ENCODE data around the gene IHH. TPM values are rescaled to one million over a fixed set of nuclear protein-coding genes. Genes with fewer than 3 reads are reported as not detected.
A peak's percentile ranks its signal among the peaks of the same experiment; 100 is the strongest.

IHH gene
- total RNA-seq, 4 donors from 2014 or later = 0.63 TPM; not detected in 3

DNA sequence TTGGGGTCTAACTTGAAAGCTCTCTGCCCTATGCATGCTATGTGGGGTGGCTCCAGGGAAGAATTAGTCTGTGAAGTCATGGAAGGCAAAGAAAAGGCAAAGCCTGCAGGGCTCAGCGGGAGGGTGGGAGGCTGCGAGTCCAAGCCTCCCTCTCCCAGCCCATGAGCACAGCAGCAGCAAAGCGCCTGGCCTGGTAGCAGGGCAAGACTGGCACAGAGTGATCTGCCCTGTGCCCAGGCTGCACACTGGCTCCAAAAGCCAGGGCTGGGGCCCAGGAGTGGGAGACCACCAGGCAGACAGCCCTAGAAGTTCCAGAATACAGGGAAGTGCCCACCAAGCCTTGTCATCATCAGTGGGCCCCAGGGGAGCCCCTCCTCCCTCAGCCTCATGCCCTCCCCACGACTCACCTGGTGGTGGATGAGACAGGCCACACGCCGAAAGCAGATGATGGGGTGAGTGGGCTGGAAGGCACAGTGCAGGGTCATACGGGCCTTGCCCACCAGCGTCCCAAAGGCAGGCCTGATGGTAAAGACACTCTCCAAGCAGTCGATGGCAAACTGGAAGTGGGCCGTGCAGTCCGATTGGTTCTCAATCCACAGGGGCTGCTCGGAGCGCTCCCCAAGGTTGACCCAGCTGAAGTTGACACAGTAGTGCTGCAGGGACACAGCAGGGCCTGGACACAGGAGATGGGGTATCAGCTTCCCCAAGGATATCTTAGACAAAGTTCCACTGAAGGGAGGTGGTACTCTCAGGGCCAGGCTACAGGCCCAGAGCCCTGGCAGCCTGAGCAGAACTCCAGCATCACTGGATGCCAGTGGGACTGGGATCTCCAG, 31.5 kb downstream of the IHH start:
- DNase-seq (ENCODE audit: low spot score in 2 of 2) = no peak
- TF ChIP-seq, protein P1, sequence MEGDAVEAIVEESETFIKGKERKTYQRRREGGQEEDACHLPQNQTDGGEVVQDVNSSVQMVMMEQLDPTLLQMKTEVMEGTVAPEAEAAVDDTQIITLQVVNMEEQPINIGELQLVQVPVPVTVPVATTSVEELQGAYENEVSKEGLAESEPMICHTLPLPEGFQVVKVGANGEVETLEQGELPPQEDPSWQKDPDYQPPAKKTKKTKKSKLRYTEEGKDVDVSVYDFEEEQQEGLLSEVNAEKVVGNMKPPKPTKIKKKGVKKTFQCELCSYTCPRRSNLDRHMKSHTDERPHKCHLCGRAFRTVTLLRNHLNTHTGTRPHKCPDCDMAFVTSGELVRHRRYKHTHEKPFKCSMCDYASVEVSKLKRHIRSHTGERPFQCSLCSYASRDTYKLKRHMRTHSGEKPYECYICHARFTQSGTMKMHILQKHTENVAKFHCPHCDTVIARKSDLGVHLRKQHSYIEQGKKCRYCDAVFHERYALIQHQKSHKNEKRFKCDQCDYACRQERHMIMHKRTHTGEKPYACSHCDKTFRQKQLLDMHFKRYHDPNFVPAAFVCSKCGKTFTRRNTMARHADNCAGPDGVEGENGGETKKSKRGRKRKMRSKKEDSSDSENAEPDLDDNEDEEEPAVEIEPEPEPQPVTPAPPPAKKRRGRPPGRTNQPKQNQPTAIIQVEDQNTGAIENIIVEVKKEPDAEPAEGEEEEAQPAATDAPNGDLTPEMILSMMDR (IDR thresholded peaks at IDR 0.05) = no peak
- TF ChIP-seq EP300 (IDR thresholded peaks at IDR 0.05) = no peak
- no peak for TF ChIP-seq POLR2A (IDR thresholded peaks at IDR 0.05)
- Histone ChIP-seq H3K27ac (no peak overlapping the region), H3K36me3 (no peaks in the 10 kb centered on the region), H3K4me3 (no peak overlapping the region), H3K4me1 (peaks cover 0 to 17% (median 0%) of the 10 kb centered on the region in 4 donors), H3K27me3 (peaks cover 0 to 32% of the 10 kb centered on the region in 2 donors), H3K9me3 (no peaks in the 10 kb centered on the region)
- 77 to 84% methylated on average over 13 of the region's 13 CpGs for whole genome bisulfite sequencing, 2 donors

DNA sequence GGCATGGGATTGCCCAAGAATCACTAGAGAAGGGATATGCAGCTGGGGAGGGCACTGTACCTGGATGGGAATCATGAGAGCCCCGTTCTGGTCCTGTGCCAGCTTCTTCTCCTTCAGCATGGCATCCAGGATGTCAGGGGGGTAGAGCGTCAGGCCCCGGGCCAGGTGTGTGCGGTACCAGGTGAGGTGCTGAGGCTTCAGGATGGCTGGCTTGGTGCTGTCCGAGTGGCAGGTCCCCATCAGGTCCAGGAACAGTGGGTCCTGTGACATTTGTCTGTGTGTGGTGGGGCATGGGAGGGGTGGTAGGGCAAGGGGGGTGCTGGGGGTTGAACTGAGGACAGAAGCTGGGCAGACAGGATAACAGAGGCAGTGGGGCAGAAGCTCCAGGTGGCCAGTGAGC, 32.6 kb downstream of the IHH start:
- DNase-seq (ENCODE audit: low spot score in 2 of 2) = no peak

DNA sequence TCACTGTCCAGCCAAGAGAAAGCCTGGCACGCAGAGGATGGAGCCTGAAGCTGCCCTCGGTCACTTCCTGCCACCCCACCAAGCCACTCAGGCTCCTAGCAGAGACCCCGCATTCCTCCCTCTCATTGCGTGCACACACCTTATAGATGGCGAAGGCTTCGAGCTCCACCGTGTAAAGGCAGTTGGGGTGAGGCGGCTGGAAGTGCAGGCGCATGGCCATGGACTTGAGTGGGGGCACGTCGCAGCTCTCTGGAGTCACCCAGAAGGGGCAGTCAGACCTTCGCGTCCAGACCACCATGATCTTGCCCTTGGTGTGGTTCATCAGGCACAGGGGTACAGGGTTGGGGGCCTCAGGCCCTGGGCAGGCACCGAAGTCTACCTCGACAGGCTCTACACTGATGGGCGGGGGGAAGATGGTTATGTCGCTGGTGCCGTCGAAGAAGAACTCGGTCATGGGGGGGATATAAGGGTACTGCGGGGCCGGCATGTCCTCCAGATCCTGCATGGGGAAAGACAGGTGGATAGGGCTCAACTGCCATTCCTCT, 33.1 kb downstream of the IHH start:
- Histone ChIP-seq H3K9me3 (no peaks in the 10 kb centered on the region), H3K4me3 (no peak overlapping the region), H3K27ac (peak overlapping the region in 1 of 4 donors; percentile 75), H3K36me3 (no peaks in the 10 kb centered on the region), H3K4me1 (peaks cover 0 to 21% (median 0%) of the 10 kb centered on the region in 4 donors), H3K27me3 (peaks cover 0 to 28% of the 10 kb centered on the region in 2 donors)
- TF ChIP-seq, protein P1 (IDR thresholded peaks at IDR 0.05) = no peak
- no peak for TF ChIP-seq EP300 (IDR thresholded peaks at IDR 0.05)
- no peak for TF ChIP-seq POLR2A (IDR thresholded peaks at IDR 0.05)
- 87 to 91% methylated on average over 22 of the region's 22 CpGs for WGBS, 2 donors
- DNase-seq (ENCODE audit: low spot score in 2 of 2) = no peak

More for the DNA sequence above, 32.6 kb downstream of the IHH start:
- WGBS, 2 donors = 83 to 87% methylated on average over 5 of the region's 5 CpGs
- TF ChIP-seq EP300 (IDR thresholded peaks at IDR 0.05) (no peak), POLR2A (IDR thresholded peaks at IDR 0.05) (no peak)
- TF ChIP-seq, protein P1 (IDR thresholded peaks at IDR 0.05) = no peak
- Histone ChIP-seq H3K4me1 (peaks cover 0 to 21% (median 0%) of the 10 kb centered on the region in 4 donors), H3K27ac (no peak overlapping the region), H3K9me3 (no peaks in the 10 kb centered on the region), H3K4me3 (no peak overlapping the region), H3K27me3 (peaks cover 0 to 32% of the 10 kb centered on the region in 2 donors), H3K36me3 (no peaks in the 10 kb centered on the region)

DNA sequence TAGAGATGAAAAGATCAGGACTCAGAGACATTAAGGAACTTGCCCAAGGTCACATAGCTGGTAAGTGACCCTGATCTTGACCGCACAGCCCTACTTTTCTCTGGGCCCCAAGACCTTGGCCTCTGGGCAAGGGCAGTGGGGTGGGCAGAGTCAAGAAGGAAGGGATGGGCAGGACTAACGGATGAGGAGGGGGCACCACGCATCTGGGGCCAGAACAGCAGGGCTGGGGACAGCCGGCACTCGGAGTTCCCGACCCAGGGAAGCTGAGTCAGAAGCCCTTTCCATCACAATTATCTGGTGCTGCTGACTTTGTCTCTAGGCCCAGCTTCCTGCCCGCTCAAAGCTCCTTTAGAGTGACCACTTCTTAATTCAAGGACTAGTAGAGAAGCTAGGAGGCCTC, 33.8 kb downstream of the IHH start:
- 50 to 70% methylated on average over 6 to 7 of the region's 7 CpGs for WGBS, 2 donors
- Histone ChIP-seq H3K9me3 (no peaks in the 10 kb centered on the region), H3K27me3 (peaks cover 0 to 23% of the 10 kb centered on the region in 2 donors), H3K27ac (peak overlapping the region; percentile 25 to 75 (median 53)), H3K4me1 (peaks cover 0 to 21% (median 0%) of the 10 kb centered on the region in 4 donors), H3K36me3 (no peaks in the 10 kb centered on the region), H3K4me3 (no peak overlapping the region)
- no peak for TF ChIP-seq POLR2A (IDR thresholded peaks at IDR 0.05)
- TF ChIP-seq, protein P1 (IDR thresholded peaks at IDR 0.05) = no peak
- no peak for TF ChIP-seq EP300 (IDR thresholded peaks at IDR 0.05)
- DNase-seq (ENCODE audit: low spot score in 2 of 2) = no peak

Data from tibial nerve (tissue), 4 donors.